ENCODE data around the gene PARD3.

PARD3 gene

DNA sequence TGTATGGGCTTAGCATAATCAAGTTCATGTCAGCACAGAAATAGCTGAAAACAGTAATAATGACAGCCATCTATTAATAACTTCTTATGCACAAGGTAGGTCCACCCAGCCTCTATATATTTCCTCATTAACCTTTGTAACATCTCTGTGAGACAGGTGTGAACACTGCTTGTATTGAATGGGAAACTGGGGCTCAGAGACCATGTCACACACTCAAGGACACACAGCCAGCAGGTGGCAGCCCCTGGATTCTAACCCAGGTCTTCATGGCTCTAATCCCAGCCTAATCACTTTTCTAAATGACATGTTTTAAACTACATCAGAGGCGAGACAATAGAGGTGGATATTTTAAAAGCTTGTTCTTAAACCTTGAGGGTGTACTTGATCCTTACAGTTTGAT is 591.4 kb downstream of the PARD3 start:
- DNase-seq (ENCODE audit: low read depth in 2 of 2), result no peak

DNA sequence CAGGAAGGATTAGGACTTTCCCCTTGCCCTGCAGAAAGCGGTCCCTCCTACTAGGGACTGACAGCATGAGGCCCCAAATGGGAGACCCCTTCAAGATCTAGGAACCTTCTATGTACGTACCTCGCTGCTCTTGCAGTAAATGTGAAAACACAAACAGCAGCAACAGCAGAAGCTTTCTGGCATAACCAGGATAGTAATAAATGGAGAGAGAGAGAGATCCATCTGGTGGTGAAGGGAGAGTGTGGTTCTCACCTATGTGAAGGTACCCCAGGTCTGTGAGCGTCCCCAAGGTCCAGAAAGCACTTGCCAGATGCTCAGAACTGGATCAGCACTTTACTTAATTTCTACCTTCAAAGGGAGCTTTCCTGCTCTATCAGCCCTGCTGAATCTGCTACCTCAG is 592.7 kb downstream of the PARD3 start:
- DNase-seq (ENCODE audit: low read depth in 2 of 2), result no peak

DNA sequence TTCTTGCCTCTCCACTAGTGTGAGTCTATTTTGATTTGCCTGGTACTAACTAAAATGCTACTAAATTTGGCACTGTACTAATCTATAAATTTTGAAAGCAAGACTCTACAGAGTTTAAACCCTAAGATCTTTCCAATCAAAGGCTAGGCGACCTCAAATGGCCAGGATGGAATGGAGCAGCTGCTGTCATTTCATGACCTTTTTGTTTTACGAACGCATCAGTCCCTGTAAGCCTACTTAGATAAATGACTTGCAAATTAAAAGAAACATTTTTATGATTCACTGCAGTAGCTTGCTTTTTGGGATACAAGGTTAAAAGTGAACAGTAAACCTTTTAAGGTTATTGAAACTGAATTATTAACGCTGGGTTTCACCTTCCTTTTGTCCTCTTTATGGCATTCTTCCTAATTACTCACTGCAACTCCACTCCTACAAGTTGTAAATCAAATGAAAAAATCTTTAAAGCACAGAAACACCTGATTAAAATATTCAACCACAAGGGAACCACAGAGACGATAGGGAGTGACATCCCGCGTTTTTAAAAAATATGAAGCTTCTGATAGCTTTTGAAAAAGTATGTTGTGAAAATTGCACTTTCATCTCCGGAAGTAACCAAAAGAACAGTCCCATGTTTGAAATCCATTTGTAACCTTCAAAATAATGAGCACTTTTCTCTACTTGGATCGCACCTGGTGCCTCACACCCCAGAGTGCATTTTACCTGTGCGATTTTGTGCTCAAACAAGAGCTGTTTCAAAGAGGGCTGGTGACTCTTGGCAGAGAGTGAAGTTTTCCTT is 595.1 kb downstream of the PARD3 start:
- no peak for DNase-seq (ENCODE audit: low read depth in 2 of 2)

DNA sequence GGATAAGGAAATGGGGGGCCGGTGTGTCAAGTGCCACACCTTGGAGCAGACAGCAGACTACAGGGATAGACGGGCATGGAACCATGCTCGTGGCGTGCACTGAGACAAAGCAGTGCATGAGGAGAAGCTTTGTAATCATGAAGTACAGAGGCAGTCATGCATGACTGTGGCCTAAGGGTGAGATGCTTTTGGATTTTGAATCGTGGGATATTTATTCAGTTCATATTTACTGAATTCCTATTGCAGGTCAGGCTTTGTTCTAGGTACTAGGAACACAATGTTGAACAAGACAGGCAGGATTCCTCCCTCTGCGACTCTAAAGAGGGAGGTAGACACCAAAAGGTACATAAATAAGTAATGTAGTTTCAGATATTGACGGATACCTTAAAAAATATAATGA is 597.6 kb downstream of the PARD3 start:
- no peak for DNase-seq (ENCODE audit: low read depth in 2 of 2)

DNA sequence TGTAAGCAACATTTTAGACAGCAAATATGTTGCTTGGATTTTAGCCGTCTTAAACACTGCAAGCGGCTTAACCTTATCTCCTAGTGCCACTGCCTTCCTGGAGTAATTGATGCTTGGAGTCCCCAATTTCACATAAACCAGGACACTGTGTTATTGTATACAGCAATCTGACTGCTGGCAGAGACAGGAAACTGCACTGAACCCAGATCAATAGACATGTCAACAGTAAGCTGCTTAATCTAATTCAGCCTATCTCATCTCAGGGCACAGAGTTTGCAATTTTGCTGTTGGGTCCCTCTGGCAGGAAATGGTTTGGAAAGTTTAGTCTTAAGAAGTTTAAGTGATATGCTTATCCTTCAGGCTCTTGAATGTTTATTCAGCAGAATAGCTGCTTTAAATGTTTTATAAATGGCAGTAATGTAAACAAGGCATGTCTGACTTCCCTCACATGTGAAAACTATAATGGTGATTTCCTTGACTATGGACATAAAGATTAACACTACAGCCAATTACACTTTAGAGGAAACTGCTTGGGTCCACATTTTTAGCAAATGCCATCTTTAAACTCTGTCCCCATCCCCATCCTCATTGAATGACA is 598.6 kb downstream of the PARD3 start:
- DNase-seq (ENCODE audit: low read depth in 2 of 2), result no peak

DNA sequence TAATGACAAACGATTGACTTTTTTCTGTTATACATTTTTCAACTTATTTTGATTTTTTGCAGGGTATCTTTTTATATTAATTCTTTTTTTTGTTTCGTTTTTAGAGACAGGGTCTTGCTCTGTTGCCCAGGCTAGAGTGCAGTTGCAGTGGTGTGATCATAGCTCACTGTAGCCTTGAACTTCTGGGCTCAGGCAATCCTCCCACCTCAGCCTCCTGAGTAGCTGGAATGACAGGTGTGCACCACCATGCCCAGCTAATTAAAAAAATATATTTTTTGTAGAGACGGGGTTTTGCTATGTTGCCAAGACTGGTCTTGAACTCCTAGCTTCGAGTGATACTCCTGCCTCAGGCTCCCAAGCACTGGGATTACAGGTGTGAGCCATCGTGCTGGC is 601.3 kb downstream of the PARD3 start:
- no peak for DNase-seq (ENCODE audit: low read depth in 2 of 2)

DNA sequence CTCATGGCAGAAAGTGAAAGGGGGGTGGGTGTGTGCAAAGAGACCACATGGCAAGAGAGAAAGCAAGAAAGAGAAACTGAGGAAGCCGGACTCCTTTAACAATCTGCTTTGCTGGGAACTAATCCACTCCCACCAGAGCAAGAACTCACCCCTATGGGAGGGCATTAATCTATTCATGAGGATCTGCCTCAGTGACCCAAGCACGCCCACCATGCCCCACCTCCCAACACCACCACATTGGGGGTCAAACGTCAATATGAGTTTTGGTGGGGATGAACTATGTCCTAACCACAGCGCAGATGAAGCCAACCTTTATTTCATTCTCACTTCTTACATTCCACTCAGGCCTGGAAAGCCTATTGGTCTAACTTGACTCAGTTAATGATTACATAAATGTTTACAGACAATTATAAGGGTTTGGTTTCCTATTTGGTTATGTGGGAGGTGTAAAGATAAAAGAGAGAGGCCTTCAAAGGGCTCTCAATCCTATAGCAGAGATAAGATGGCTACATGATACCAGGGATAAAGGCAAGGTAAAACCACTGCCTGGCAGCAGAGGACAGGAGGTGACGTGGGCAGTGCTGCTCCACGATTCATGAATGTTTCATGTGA is 601.8 kb downstream of the PARD3 start:
- no peak for DNase-seq (ENCODE audit: low read depth in 2 of 2)

DNA sequence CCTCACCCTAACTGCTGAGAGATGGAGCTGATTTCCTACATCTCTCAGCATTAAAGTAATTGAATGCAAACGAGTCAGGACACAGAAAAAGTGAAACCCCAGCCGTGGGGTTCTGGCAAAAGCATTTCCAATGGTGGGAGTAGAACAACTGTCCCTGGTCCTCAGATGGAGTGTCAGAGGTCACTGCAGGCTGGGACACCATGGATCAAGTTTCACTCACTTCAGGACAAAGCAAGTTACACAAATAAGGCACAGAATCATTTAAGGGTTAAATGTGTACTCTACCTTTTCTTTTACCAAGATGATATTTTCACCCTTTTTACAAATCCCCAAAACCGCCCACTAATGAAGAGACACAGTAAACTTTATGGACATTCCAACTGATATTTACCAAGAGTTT is 607.8 kb downstream of the PARD3 start:
- DNase-seq (ENCODE audit: low read depth in 2 of 2), result no peak

DNA sequence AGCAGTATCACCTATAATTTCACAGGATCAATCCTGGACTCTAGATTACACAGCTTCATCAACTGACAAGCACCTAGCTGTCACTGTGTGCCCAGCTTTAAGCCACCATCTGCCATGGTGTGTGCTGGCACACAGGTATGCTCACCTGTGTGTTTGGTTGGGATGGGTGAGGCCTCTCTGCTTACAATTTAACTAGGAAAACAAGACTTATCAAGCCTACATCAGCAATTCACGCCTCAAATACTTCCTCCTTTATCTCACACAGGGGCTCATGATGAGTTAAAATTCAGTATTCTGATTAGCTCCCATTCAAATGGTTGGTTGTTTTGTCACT is 608.2 kb downstream of the PARD3 start:
- no peak for DNase-seq (ENCODE audit: low read depth in 2 of 2)

DNA sequence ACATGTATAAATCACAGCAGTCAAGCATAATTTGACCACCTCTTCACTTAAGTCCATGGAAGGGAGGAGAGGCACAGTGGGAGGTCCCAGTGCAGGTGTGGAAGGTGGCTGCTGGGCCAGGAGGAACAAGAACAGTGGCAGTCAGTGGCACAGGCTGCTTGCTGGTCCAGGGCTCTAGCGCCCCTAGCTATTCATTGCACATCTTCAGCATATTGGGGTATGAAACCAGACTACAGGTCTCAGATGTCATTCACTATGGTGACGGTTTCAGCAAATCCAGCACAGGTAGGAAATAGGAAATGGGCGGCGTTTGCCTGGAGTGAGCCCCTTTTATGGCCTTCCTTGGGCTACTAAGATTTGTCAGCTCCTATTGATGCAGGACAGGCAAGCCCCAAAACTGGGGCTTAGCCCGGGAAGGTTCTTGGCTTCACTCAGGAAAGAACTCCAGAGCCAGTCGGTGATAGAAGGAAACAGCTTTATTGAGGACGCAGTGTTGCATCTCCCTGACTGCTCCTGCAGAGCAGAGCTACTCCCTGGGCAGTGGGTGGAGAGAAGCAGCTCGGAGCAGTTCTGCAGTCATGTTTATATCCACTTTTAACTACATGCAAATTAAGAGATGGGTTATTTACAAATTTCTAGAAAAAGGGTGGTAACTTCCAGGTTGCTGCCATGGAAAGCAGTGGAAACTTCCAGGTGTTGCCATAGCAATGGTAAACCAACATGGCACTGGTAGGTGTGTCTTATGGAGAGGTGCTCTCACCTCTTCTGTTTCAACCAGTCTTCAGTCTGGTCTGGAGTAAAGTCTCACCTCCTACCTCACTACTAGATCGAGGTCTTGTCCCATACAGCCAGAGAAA is 608.8 kb downstream of the PARD3 start:
- no peak for DNase-seq (ENCODE audit: low read depth in 2 of 2)

DNA sequence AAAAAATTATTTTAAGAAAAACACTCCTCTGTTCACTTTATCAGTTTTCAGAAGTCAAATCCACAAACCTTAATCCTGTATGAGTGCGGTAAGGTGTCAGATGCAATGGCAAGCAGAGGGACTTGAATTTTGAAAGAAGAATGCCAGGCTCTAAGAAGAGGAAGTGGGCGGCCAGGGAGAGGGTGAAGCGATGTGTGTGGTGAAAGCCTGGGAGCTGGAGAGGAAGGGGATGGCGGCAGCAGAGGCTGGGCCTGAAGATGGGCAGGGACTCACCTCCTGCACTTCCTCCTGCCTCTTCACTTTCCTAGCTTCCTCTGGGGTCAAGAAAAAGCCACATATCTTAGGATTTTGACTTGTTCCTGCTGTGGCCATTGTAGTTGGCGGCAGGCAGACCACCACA is 609.6 kb downstream of the PARD3 start:
- DNase-seq (ENCODE audit: low read depth in 2 of 2), result no peak

DNA sequence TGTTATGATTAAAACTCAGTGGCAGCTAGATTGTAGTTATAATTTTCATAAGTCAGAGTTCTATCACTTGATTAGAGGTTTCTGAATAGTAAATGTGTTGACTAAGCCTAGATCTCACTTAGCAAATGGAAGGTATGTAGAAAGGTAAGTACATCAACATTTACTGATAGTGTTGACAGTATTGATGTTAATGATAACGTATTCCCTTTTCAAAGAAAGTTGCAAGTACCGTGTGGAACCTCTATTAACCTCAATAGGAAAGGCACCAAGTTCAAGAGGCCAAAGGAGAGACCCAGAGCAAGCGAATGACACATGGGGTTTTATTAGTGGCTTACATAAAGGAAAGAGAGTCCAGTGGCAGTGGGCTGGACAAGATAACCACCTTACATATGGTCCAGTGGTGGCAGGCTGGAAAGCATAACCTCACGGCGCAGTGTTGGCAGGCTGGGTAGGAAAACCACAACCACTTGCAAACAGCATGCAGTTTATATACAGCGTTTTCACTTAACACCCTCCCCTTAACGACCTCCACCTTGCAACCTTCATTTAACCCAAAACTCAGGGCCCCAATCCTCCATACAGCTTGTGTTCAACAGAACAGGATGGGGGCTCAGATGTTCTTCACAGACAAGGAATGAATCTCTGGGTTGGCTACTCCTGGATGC is 611.0 kb downstream of the PARD3 start:
- no peak for DNase-seq (ENCODE audit: low read depth in 2 of 2)

DNA sequence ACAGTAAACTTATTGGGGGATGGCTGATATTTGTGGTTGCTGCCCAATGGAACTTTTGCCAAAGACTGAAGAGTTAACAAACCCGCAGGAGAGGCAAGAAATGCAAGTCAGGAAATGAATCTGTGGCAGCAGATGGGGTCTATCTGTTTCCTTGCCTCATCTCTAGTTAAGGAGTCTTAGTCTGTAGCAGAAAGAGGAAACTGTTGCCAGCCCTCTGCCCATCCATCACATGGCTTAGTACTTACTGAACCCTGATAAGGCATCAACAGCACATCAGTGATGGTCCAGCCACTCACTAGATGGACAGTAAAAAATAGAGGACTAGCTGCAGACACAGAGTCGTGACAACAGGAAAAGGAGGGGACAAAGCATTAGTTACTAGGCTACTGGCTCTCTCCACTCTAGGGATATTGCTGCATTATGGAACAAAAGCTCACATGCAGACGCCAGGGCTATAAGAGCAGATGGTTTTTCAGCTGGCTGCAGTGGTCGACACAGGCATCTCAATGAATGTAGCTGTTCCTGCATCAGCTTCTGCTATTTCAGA is 614.7 kb downstream of the PARD3 start:
- DNase-seq (ENCODE audit: low read depth in 2 of 2), result no peak

DNA sequence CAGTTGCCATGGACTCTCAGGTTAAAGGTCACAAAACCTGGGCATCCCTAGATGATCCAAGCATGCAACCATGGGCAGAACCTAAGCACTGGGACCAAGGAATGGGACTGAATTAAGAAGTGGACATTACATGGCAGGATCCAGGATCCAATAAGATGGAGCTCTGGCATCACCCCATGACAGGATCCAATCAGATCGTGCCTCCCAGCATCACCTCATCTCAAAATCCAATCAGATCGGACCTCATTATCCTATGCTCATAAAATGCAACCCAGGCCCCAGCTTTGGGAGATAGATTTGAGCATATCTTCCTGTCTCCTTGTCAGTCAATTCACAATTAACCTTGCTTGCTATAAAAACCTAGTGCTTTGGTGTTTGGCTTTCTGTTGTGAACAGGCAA is 616.1 kb downstream of the PARD3 start:
- no peak for DNase-seq (ENCODE audit: low read depth in 2 of 2)

DNA sequence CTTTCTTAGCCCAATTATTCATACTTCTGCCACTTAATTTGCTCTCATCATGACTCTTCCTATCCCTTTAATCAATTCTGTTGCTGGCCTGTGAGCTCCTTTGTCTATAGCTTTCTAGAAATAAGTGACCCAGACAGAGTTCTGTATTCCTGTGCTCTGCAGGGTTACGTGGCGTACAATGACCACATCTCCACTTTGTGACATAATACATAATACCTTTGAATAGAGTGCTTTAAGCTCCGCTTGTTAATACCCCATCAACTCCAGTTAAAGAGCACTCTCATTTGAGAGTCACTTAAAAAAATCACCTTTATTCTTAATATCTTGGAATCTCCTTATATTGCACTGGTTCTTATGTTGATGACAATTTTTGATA is 619.0 kb downstream of the PARD3 start:
- no peak for DNase-seq (ENCODE audit: low read depth in 2 of 2)

DNA sequence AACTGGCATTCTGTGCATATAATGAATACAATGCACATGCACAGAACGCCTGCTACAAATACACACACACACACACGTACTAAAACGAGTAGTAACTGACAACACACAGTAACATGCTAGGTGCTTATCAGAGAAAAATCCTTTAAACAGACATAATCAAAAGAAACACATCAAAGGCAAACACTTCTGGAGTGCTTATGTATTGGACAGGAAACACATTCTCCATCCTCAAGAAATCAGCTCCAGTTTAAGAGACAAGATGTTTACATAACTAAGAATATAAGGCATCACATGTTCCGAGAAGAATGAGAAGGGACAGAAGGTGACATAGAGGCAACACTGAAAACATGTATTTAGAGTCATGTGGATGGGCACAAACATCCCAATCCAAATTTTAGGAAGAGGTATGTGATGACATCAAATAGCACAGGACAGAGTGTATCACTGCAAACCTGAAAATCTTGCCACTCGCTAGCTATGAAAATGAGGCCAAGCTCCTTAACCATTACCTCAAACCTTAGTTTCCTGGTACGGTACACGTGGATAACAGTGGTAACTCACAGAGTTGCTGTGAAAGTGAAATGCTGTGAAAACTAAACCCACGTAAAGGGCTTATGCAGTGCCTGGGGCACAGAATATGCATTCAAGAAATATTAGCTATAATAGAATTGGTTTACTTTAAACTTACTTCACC is 619.6 kb downstream of the PARD3 start:
- DNase-seq (ENCODE audit: low read depth in 2 of 2), result no peak

DNA sequence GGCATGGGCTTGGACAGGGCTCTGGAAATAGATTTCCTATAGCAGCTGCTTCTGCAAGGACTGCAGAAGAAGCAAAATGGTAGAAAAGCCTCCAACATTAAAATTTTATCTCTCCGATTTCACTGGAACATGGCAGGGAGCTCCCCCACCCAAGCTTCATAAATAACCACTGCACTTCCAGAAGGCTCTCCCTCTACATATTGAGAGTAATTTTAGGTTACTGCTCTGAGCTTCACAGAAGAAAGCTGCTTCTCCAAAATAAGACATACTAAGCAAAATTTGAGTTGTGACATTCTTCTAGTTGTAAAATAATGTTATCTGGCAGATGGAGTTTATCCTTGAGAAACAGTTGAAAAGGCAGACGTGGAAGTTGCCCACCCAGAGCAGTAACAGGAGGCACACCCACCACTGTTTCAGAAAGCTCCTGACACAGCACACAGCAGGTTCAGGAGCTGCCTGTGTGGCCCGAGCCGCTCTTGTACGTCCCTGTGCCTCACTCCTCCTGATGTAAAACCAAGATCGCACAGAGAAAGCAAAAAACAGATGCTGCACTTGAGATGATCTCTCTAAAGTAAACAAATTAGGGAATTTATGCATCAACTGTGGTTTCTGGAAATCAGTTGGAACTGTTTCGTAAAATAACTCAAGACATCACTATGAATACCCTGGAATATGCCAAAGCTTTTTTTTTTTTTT is 621.0 kb downstream of the PARD3 start:
- no peak for DNase-seq (ENCODE audit: low read depth in 2 of 2)

DNA sequence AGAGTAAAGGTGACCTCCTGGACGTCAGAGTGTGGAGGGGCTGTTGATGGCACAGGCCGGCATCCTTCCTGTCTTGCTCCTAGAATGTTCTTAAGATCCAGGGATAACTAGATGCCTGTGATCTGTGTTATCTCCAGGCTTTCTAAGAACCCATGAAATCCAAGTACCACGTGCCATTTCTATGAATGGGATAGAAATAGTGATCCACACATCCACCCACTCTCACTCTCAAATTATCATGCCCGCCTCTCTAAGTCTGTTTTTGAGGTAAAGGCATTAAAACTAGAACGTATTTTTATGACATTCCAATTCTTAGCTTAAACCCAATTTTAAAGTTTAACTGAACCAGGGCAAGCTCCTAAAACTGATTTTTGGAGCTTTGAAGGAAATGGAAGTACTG is 622.5 kb downstream of the PARD3 start:
- DNase-seq (ENCODE audit: low read depth in 2 of 2), result no peak

DNA sequence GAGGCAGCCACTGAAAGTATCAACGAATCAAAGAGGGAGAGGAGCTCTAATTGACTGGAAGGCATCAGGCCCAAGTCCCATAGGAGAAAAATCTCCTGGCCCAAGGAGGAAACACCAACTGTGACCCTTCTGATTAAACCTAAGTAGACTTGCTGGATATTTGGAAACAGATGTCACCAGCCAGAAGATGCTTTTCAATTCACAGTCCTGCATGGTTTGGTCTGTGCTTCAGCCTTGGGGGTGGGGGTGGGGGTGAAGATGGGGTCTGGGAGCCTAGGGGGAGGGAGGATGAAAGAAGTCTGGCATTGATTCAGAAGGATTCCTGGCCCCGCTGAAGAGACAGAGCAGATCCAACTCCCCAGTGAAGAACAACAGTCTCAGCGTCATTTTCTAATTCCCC is 623.7 kb downstream of the PARD3 start:
- DNase-seq (ENCODE audit: low read depth in 2 of 2), result no peak

DNA sequence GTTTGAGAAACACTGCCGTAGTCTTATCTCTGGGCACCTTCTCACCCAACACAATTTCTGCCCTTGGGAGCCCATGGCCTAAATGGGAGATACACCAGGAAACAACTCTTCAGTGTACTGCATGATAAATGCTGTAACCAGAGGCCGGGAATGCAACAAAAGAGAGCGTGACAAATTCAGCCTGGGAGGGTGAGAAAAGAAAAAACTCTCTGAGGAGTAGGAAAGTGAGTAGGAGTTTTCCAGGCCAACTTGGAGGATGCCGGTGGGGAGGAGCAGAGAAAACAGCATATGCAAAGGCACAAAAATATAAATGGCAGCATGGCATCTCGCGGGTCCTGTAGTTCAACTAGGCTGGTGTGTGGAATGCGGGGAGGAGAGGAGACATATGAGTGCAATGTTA is 624.5 kb downstream of the PARD3 start:
- DNase-seq (ENCODE audit: low read depth in 2 of 2), result no peak

DNA sequence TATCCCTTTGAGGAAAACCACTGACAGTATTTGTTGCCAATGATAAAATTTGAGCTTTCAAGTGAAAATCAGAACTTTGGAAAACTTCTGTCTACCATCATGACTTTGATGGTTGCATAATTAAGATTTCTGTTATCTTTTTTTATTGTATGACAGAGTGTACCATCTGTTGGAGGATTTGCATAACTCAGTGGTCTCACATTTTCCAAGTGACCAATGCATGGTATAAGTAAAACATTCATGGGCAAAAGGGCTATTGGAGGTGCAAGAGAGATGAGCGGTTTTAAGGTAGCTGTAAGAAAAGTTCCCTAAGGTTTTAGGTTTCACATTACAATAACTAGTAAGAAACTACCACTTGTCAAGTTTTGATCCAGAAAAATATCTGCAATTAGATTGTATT is 625.3 kb downstream of the PARD3 start:
- DNase-seq (ENCODE audit: low read depth in 2 of 2), result no peak
